Hepatocyte (in vitro differentiated cells): ENCODE data around the gene MYO5A. TPM values are rescaled to one million over a fixed set of nuclear protein-coding genes. Genes with fewer than 3 reads are reported as not detected.
A peak's percentile ranks its signal among the peaks of the same experiment; 100 is the strongest.

Experiments
- DNase-seq: peaks from one replicate; pipeline ENCODE4 v3.0.0-alpha.2; 2016; ENCODE audit warnings: low spot score
- H2AFZ ChIP-seq: fragments of 200-600 bp; sonication (generic); 2 replicates; pipeline ENCODE4 v1.6.0; 2016; ENCODE audit warnings: antibody characterized with exemption, mild to moderate bottlenecking
- H3K27ac ChIP-seq: fragments of 200-600 bp; sonication (generic); 2 replicates; pipeline ENCODE4 v1.5.1; 2016; ENCODE audit warnings: mild to moderate bottlenecking
- H3K27me3 ChIP-seq: fragments of 200-600 bp; sonication (generic); 2 replicates; pipeline ENCODE4 v1.6.1; 2016
- H3K36me3 ChIP-seq: fragments of 200-600 bp; sonication (generic); replicated peaks from 2 replicates; pipeline ENCODE4 v1.5.1; 2016; ENCODE audit warnings: low read depth; ENCODE audit not compliant: insufficient read depth
- H3K4me1 ChIP-seq: fragments of 200-600 bp; sonication (generic); 2 replicates; pipeline ENCODE4 v1.5.1; 2016; ENCODE audit warnings: mild to moderate bottlenecking, moderate library complexity; ENCODE audit not compliant: insufficient read depth
- H3K4me2 ChIP-seq: fragments of 200-600 bp; sonication (generic); 2 replicates; pipeline ENCODE4 v1.6.0; 2016
- H3K4me3 ChIP-seq: fragments of 200-600 bp; sonication (generic); 2 replicates; pipeline ENCODE4 v1.5.1; 2016; ENCODE audit warnings: mild to moderate bottlenecking
- H3K79me2 ChIP-seq: fragments of 200-600 bp; sonication (generic); 2 replicates; pipeline ENCODE4 v1.6.0; 2017; ENCODE audit warnings: mild to moderate bottlenecking
- H3K9me2 ChIP-seq: fragments of 200-600 bp; sonication (generic); replicated peaks from 2 replicates; pipeline ENCODE4 v1.6.0; 2017; ENCODE audit warnings: mild to moderate bottlenecking; ENCODE audit not compliant: insufficient read depth
- H3K9me3 ChIP-seq: fragments of 200-600 bp; sonication (generic); 2 replicates; pipeline ENCODE4 v1.5.1; 2016; ENCODE audit warnings: low read depth, mild to moderate bottlenecking
- H4K20me1 ChIP-seq: fragments of 200-600 bp; sonication (generic); 2 replicates; pipeline ENCODE4 v1.6.0; 2016; ENCODE audit warnings: mild to moderate bottlenecking; ENCODE audit not compliant: insufficient read depth, poor library complexity, severe bottlenecking
- EZH2 ChIP-seq: fragments of 200-600 bp; sonication (generic); IDR thresholded peaks from 2 replicates; pipeline ENCODE4 v1.6.1; 2016; ENCODE audit warnings: antibody characterized with exemption, mild to moderate bottlenecking, borderline replicate concordance
- EZH2phosphoT487 ChIP-seq: fragments of 200-600 bp; sonication (generic); IDR thresholded peaks from one replicate; pipeline ENCODE4 v1.6.1; 2018; ENCODE audit warnings: antibody characterized with exemption, mild to moderate bottlenecking, low read depth, moderate library complexity; ENCODE audit not compliant: unreplicated experiment, severe bottlenecking
- WGBS: methylation state at CpG from one replicate; pipeline ENCODE4 v1.1.6; 2016; ENCODE audit warnings: low lambda C conversion rate; ENCODE audit errors: missing lambda C conversion rate; 5-methylcytosine and 5-hydroxymethylcytosine counted together
- polyA plus RNA-seq: library from polyadenylated mRNA; unstranded; fragments of >200 nt; fragmentation: Nextera tagmentation; extraction: Ambion mirVana; gene quantifications from 2 replicates; pipeline ENCODE4 v1.2.1, GENCODE V29; 2016
- total RNA-seq: library from RNA; depleted of rRNA; stranded (reverse); fragments of >200 nt; gene quantifications from 2 replicates; pipeline ENCODE4 v1.2.3, GENCODE V29; 2014
- TF ChIP-seq, protein P1 (sequence below): fragments of 200-600 bp; sonication (generic); IDR thresholded peaks from 2 replicates; pipeline ENCODE4 v1.5.1; 2016; ENCODE audit warnings: antibody characterized with exemption, mild to moderate bottlenecking; ENCODE audit not compliant: poor library complexity

The MYO5A gene
- total and polyA plus RNA-seq, 2 experiments from 2014 or later = 3.7 to 14.8 TPM

- Histone ChIP-seq H3K79me2 (peaks cover 6% of the 10 kb centered on the region), H3K9me2 (no peaks in the 10 kb centered on the region), H4K20me1 (no peaks in the 10 kb centered on the region), H3K4me1 (peaks cover 6% of the 10 kb centered on the region), H3K4me2 (peak overlapping the region; percentile 95), H3K9me3 (no peaks in the 10 kb centered on the region), H3K4me3 (peak overlapping the region; percentile 56), H3K36me3 (no peaks in the 10 kb centered on the region), H3K27me3 (no peaks in the 10 kb centered on the region), H2AFZ (peak overlapping the region; percentile 83), H3K27ac (peak overlapping the region; percentile 68)
- WGBS = 11% methylated on average over 22 of the region's 32 CpGs
- no peak for TF ChIP-seq EZH2phosphoT487
- no peak for TF ChIP-seq EZH2
- TF ChIP-seq, protein P1, sequence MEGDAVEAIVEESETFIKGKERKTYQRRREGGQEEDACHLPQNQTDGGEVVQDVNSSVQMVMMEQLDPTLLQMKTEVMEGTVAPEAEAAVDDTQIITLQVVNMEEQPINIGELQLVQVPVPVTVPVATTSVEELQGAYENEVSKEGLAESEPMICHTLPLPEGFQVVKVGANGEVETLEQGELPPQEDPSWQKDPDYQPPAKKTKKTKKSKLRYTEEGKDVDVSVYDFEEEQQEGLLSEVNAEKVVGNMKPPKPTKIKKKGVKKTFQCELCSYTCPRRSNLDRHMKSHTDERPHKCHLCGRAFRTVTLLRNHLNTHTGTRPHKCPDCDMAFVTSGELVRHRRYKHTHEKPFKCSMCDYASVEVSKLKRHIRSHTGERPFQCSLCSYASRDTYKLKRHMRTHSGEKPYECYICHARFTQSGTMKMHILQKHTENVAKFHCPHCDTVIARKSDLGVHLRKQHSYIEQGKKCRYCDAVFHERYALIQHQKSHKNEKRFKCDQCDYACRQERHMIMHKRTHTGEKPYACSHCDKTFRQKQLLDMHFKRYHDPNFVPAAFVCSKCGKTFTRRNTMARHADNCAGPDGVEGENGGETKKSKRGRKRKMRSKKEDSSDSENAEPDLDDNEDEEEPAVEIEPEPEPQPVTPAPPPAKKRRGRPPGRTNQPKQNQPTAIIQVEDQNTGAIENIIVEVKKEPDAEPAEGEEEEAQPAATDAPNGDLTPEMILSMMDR = no peak
- DNase-seq = peak; percentile 22
These were observed 233.7 kb downstream of the MYO5A start for GRCh38 chr15:52294881-52295420.

- TF ChIP-seq EZH2phosphoT487 (no peak), EZH2 (no peak)
- TF ChIP-seq, protein P1 = no peak
- WGBS = 79% methylated on average over 7 of the region's 7 CpGs
- H3K9me2 ChIP-seq = no peaks in the 10 kb centered on the region
- peaks cover 21% of the 10 kb centered on the region for H3K4me1 ChIP-seq
- DNase-seq = no peak
- H4K20me1 ChIP-seq = no peaks in the 10 kb centered on the region
- no peak overlapping the region for H3K4me3 ChIP-seq
- H3K36me3 ChIP-seq = no peaks in the 10 kb centered on the region
- peaks cover 6% of the 10 kb centered on the region for H3K79me2 ChIP-seq
- H3K4me2 ChIP-seq = no peak overlapping the region
- H3K9me3 ChIP-seq = no peaks in the 10 kb centered on the region
- H3K27ac ChIP-seq = no peak overlapping the region
- no peaks in the 10 kb centered on the region for H3K27me3 ChIP-seq
- H2AFZ ChIP-seq = no peak overlapping the region
These were observed 235.8 kb downstream of the MYO5A start for GRCh38 chr15:52292780-52293392.

GRCh38 chr15:52291204-52291603, 237.5 kb downstream of the MYO5A start:
- H3K36me3 ChIP-seq = no peaks in the 10 kb centered on the region
- TF ChIP-seq EZH2 (no peak), EZH2phosphoT487 (no peak)
- TF ChIP-seq, protein P1 = no peak
- H3K9me2 ChIP-seq = no peaks in the 10 kb centered on the region
- H3K27ac ChIP-seq = no peak overlapping the region
- peaks cover 6% of the 10 kb centered on the region for H3K79me2 ChIP-seq
- no peak overlapping the region for H3K4me2 ChIP-seq
- no peak overlapping the region for H2AFZ ChIP-seq
- H4K20me1 ChIP-seq = no peaks in the 10 kb centered on the region
- H3K4me1 ChIP-seq = peaks cover 28% of the 10 kb centered on the region
- WGBS = 92% methylated on average over 4 of the region's 4 CpGs
- H3K9me3 ChIP-seq = no peaks in the 10 kb centered on the region
- DNase-seq = no peak
- no peak overlapping the region for H3K4me3 ChIP-seq
- H3K27me3 ChIP-seq = no peaks in the 10 kb centered on the region
